Measurements from ENCODE around the gene CHMP2B.
"Not testable (repeated sequence)": the region's sequence is repeated elsewhere in the genome, so short reads cannot be mapped to it uniquely, and the experiment has no call there.

The CHMP2B gene

DNA sequence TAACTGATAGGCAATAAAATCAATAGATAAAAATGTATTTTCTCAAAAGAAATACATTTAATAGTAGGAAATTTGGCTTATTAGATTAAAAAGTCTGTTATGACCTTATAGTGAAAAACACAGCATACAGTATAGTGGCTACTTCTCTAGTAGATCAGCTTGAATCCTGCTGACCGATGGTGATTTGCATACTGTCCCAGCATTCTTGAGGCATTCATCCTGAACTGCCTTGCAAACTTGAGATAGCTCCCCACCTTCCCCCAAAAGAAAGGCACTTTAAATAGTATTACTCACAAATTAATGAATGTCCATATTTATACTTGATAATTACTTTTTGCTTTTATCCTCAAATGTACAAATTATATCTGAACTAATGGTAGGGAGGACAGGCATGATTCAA lies 6.7 kb downstream of the CHMP2B start:
- peak; percentile 45 for DNase-seq (ENCODE audit: low spot score)

DNA sequence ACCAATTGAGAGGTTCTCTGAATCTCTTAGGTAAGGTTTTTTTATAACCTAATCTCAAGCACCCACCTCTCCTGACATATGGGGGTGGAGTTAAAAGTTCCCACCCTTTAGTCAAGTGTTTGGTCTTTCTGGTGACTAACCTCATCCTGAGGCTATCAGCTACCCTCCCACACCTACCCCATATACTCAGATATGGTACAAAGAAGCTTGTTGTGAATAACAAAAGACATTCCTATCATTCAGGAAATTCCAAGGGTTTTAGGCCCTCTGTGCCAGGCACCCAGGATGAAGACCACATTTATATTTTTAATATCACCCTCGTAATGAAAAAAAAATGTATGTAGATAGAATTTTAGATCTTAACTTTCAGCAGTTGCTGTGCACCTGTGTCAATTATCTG lies 9.0 kb downstream of the CHMP2B start:
- DNase-seq (ENCODE audit: low spot score): peak; percentile 44

GRCh38 chr3:87246662-87247429 lies 19.7 kb downstream of the CHMP2B start:
- no peak for DNase-seq (ENCODE audit: low spot score)

- DNase-seq (ENCODE audit: low spot score): no peak
These were observed 20.3 kb downstream of the CHMP2B start for GRCh38 chr3:87247430-87247773.

DNA sequence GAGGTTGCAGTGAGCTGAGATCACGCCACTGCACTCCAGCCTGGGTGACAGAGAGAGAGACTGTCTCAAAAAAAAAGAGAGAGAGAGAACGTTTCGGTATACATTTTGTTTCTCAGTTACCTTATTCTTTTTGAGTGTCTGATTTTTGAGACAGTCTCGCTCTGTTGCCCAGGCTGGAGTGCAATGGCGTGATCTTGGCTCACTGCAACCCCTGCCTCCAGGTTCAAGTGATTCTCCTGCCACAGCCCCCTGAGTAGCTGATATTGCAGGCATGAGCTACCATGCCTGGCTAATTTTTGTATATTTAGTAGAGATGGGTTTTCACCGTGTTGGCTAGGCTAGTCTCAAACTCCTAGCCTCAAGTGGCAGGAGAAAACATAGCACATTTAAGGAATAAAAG lies 21.1 kb downstream of the CHMP2B start:
- not testable (repeated sequence) for DNase-seq (ENCODE audit: low spot score)

GRCh38 chr3:87248831-87249230 lies 21.7 kb downstream of the CHMP2B start:
- no peak for DNase-seq (ENCODE audit: low spot score)

DNA sequence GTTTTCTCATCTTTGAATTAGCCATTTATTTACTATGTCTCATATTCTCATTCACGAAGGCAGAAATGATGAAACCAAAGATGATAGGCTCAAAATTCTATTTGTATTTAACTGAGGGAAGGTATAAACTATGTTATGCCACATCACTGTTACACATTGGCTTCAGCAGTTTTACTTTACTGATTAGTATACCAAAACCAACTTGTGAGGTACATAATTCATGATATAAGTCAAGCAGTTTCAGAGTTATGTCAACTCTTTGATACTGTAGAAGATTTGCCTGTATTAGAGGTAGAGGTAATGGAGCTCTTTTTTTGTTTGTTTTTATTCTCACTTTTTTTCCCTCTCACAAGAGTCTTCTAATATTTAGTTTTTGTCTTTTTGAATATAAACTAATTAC lies 22.9 kb downstream of the CHMP2B start:
- no peak for DNase-seq (ENCODE audit: low spot score)

DNA sequence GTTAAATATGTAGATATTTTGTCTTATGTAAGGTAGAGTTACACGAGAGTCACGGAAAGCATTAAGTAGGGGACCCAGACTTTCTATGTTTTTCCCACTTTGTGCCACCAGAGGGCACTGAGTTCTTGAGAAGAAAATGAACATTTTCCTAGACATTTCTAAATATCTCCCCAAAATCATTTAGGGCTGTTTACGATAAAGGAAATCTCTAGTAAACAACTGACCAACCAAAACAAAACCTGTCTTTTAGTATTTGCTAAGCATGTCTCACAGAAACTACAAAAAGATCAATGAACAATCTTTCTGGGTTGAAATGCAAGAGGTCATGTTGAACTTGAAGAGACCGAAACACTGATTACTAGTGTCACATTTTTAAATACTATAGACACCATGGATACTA lies 33.2 kb downstream of the CHMP2B start:
- DNase-seq (ENCODE audit: low spot score): peak; percentile 52

DNA sequence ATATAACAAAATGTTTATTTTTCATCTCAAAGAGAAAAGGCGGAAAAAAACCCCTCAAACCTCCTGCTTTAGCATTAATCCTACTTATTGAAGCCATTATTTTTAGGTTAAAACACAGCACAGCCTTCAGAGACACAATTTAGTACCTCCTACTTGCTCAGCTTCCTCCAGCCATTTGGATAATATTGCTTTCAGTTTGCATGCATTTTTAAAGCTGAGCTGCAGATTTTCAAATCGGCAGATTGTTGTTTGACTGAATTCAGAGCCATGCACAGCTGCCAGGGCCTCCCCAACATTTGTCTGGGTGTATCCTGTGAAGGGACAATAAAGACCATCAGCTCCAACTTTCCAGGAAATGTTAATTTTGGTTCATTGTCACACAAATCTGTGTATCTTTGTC lies 34.8 kb downstream of the CHMP2B start:
- no peak for DNase-seq (ENCODE audit: low spot score)

DNA sequence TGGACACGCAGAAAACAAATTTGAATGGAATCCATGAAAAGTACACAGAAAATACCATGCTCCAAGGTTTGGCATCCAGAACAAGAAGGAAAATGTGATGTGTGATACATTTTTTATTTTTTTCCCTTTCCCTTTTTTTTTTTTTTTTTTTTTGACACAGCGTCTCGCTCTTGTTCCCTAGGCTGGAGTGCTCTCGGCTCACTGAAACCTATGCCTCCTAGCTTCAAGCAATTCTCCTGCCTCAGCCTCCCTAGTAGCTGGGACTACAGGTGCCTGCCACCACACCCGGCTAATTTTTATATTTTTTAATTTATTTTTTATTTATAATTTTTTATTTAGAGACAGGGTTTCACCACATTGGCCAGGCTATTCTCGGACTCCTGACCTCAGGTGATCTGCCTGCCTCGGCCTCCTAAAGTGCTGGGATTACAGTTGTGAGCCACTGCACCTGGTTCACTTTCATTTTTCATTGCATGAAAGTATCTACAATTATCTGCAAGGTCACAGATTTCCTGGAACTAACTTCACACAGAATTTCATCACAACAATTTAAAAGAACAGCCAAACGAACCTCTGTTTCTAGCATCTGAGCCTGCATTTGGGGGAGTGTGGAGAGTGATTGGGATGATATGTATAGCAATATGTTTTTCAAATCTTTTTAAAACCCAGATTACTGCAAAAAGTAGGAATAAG lies 41.0 kb downstream of the CHMP2B start:
- no peak for DNase-seq (ENCODE audit: low spot score)

DNA sequence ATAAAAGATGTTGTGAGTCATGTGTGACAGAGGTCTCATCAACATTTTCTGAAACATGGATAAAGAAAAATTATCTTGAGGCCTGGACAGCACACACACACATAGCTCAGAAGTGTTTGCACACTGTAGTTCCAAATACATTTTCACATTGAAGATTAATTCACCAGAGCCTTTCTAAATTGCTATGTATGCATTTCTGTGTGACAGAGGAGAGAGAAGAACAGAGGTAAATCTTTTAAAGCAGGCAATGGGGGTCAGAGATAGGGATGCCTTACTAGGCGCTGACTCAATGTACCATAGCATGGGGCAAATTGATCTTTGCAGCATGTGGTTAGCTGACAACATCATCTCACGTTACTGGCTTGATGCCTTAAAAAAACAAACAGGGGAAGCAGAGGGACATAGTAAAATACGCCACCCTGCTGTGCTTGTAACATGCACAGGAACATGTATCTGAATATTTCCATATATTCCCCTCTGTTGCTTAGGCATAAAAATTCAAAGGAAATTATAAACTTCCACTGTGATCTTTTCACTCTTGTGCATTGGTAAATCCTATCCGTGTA lies 41.6 kb downstream of the CHMP2B start:
- DNase-seq (ENCODE audit: low spot score): no peak

DNA sequence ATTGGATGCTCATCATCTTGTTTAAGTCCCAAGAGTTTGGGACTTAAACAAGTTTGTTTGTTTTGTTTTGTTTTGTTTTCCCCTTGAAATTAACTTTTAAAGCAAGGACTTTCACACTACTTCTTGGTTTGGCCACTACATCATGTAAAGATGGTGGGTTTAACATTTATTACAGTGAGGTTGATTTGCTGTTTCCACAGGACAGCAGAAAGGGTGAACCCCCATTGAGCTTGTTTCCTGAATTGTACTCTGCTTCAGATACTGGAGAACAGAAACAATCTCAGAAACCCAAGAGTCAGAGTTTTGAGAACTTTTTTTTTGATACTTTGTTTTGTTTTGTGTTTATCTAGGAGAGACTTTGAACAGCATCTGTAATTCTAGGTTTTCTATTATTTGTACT lies 42.6 kb downstream of the CHMP2B start:
- no peak for DNase-seq (ENCODE audit: low spot score)

- peak; percentile 12 for DNase-seq (ENCODE audit: low spot score)
These were observed 44.0 kb downstream of the CHMP2B start for GRCh38 chr3:87270908-87271700.

DNA sequence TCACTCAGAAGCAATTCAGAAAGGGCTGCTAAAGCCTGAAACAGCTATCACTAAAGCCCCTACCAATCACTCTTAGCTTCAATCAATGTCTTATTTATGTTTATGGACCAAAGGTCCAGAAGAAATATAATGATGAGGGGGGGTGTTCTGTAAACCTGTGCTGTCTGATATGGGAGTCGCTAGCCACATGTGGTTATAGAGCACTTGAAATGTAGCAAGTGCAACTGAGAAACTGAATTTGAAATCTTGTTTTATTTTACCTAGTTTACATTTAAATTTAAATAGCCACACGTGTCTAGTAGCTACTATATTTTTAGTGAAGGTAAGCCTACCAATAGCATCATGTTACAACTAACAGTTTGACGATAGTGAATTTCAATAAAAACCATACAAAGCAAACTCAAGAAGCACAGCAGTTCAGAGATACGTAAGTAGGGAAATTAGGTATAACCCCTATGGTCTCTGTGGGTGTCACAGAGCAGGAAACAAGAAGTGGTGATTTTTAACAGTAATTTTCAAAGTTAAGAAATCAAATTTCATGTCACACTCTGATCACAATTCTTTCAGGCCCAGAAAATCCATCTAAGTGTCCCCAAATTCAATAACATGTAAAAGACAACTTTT lies 45.7 kb downstream of the CHMP2B start:
- DNase-seq (ENCODE audit: low spot score): no peak

- DNase-seq (ENCODE audit: low spot score): no peak
These were observed 49.4 kb downstream of the CHMP2B start, which contains the start of gene POU1F1 for GRCh38 chr3:87276484-87276883. Gene POU1F1, minus strand, starts transcription at chr3:87276584. Its CDS starts 122 bp downstream, at chr3:87276462.

DNA sequence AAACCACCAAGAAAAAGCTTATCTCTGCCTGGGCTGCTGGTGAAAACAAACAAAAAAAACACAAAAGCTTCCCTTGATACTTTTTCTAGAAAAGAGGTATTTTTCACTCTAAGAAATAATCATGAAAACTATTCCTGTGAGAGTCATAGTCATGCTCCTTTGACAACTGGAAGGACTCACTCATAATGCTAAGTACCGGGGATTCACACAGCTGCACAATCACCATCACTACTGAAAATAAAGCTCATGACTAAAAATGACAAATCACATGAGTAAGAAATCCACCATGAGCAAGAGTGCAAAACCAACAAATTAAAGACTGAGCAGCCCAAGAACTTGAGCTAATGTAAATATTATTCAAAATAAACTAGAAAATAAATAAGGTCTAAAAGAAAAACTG lies 59.9 kb downstream of the CHMP2B start:
- peak; percentile 76 for DNase-seq (ENCODE audit: low spot score)

DNA sequence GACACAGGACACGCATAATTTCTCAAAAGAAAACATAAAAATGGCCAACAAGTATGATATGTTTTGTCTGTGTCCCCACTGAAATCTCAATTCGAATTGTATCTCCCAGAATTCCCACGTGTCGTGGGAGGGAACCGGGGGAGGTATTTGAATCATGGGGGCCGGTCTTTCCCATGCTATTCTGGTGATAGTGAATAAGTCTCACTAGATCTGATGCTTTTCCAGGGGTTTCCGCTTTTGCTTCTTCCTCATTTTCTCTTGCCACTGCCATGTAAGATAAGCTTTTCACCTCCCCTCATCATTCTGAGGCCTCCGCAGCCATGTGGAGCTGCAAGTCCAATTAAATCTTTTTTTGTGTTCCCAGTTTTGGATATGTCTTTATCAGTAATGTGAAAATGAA lies 61.3 kb downstream of the CHMP2B start:
- DNase-seq (ENCODE audit: low spot score): no peak

DNA sequence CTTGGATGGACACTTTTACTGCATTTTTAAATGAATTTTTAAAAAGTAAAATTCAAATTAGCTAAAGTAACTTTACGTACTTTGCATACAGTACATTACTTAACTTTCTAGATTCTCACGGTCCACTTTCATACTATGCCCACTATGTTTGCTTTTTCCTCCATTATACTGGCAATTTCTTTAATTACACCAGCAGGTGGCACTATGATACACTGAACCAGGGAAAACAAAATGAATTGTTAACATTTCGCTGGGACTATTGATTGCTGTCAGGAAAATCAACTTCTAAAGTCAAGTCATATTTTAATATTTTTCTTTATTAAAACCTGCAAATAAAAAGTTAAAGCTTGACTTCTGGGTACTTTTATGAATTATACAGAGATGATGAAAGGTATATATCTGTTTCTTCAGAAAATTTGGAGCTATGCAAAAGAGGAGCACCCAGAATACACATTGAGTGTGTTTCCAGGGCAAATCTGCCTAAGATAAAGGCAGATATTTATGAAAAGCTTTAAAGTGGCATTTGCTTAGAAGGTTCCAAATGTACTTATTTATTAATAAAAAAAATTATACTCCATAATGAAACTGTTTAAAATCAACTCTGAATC lies 71.1 kb downstream of the CHMP2B start:
- peak; percentile 55 for DNase-seq (ENCODE audit: low spot score)

- DNase-seq (ENCODE audit: low spot score): not testable (repeated sequence)
These were observed 77.9 kb downstream of the CHMP2B start for GRCh38 chr3:87305031-87305430.

All from kidney tubule cell (primary cell).